ENCODE results near the gene CEP295NL.
"Not testable (repeated sequence)": the region's sequence is repeated elsewhere in the genome, so short reads cannot be mapped to it uniquely, and the experiment has no call there.

The CEP295NL gene

DNA sequence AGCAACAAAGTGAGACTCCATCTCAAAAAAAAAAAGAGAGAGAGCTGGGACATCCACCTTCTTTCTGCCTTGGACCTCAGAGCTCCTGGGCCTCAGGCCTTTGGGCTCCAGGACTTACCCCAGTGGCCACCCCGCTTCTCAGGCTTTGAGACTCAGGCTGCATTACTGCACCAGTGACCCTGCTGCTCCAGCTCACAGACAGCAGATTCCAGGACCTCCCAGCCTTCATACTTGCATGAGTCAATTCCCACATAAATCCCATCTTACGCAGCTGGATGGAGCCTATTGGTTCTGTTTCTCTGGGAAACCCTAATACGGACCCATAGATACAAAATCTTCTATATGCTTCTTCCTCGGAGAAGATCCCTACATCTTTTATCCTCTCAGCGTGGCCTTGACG lies 2.1 kb upstream of the CEP295NL start:
- peak; percentile 39 for DNase-seq

DNA sequence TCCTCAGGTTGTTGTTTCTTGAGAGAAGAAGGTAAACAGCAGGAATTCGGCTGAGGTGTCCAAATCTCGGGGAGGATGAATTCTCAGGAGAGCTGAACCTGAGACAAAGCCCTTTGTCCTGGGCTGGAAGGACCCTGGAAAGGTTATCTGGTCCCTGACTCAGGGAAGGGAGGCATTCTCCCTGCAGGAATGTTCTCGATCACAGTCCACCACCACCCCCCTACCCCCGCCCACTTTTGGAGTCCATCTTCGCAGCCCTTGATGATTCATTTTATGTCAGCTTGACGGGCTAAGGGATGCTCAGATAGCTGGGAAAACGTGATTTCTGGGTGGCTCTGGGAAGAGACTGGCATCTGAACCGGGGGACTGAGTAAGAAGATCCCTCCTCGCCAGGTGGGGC lies 1.4 kb upstream of the CEP295NL start:
- DNase-seq = no peak

GRCh38 chr17:78902231-78902630 lies 770 bp downstream of the CEP295NL start:
- DNase-seq = not testable (repeated sequence)

GRCh38 chr17:78901806-78902205 lies 1.2 kb downstream of the CEP295NL start:
- DNase-seq = no peak

DNA sequence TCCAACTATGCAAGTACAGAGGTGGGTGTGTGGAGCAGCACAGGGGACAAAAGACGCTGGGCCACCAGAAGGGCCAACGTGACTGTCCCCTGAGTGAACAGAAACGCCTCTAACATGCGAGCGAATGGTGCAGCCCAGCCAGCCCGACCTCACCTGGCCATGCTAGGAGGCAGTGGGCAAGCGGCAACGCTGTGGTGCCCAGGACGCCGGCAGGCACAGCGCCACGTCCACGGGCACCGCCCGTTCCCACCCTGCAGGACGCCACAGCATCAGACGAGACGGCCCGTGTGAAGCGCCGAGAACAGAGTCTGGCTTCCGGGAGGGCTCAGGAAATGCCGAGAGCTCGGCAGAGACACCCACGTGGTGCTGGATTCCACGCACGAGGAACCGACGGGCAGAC lies 2.2 kb downstream of the CEP295NL start:
- no peak for DNase-seq

GRCh38 chr17:78899361-78900260 lies 3.4 kb downstream of the CEP295NL start:
- DNase-seq = no peak

DNA sequence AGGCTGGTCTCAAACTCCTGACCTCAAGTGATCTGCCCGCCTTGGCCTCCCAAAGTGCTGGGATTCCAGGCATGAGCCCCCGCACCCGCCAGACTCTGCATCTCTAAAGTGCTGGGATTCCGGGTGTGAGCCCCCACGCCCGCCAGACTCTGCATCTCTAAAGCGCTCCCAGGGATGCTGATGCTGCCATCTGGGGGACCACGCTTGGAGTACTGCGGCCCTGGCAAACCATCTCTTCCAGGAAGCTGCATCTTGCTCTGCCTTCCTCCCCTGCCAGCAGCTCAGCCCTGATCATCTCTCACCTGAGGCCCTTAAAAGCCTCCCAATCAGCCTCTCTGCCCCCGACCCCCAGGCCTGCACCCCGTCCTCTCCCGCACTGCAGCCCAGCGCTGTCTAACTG lies 4.1 kb downstream of the CEP295NL start:
- no peak for DNase-seq

DNA sequence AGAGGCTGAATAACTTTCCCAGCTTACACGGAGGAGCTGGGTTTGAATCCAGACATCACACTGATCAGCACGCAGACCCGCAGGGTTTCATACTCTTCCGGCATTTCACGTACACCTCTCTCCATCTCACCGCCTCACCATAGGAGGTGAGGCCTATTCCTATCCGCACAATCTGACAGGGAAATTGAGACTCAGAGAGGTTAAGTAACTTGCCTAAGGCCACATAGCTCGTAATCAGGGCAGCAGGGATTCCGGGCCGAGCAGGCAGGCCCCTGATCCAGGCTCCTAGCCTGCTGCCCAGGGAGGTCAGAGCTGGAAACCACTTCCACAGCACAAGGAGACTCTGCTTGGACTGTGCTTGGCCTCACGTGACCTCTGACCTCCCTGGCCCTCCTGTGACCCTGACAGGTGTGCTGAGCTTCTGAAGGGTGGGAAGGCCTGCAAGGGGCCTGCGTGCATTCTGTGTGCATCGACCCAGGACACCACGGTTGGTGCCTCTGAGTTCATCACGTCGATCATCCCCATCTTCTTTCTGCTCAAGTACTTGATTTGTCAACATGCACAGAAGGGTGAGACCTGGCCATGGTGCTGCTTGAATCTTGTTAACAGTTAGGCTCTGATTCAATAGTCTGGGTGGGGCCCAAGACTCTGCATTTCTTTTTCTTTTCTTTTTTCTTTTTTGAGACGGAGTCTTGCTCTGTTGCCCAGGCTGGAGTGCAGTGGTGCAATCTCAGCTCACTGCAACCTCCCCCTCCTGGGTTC lies 4.7 kb downstream of the CEP295NL start:
- no peak for DNase-seq

GRCh38 chr17:78897664-78898047 lies 5.3 kb downstream of the CEP295NL start:
- DNase-seq = no peak

DNA sequence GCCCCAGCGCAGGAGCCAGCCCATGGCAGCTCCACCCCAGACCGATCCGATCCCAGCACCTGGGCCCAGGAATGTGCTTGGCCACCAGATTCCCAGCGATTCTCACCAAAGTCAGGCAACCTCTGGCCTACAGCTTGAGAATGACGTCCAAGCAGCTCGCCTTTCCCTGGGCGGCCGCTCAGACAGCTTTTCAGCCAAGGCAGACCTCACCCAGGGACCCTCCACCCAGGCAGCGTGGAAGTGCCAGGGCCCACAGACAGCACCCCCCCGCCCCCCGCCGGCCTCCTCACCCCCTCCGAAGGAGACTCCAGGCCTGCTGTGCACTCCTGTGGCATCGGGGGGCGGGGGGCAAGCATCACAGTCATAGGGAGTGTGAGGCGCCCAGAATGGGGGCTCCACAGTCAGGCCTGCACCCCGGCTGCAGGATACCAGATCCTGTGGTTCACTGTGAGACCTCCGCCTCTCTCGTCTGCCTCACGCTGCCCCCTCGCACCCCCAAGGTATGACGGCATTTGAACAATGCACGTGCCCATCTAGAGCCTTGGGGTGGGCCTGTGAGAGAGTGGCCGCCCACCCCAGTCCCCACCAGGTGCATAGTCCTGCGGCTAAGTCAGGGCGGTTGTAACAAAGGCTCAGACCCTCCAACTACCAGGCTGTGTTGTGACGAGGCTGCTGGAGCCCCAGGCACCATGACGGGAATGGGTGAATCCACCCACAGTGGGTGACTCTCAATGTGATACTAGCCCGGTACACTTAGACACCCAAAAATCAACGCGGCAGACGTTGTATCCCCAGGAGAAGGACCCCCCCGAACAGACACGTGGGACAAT lies 6.0 kb downstream of the CEP295NL start:
- DNase-seq = no peak

DNA sequence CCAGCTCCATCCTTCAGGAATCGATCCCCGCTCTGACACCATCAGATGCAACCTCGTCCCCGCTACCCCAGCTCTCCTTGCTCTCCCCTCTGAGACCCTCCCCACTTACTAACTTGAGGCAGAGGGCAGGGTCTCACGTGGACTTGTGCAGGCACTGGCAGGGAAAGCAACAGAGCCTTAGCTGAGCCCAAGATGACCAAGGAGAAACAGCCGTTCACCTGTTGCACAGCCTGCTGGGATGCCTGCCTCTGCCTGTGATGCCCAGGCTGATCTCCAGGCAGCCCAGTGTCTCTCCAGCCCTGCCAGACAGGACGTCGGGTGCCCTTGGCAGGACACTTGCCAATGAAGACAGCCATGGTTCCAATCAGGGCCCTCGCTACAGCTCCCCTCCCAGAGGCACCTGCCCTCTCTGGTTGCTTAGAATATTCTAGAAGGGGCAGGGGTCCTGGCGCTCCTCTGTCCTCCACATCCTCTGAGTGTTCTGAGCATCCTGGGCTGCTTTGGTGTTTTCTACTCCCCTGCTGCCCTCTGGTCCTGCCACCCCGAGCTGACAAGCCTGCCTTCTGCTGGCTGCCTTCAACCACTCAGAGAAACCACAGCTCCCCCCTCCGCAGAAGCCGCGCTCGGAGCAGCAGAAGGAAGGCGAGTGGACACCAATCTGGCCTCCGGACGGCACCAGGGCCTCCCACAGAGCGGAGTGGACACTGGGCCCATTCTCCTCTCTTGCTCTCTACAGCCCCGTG lies 6.7 kb downstream of the CEP295NL start:
- no peak for DNase-seq

- no peak for DNase-seq
These were observed 7.7 kb downstream of the CEP295NL start for GRCh38 chr17:78895322-78895721.

GRCh38 chr17:78893684-78894083 lies 9.3 kb downstream of the CEP295NL start:
- DNase-seq = no peak

- DNase-seq = no peak
These were observed 10.0 kb downstream of the CEP295NL start for GRCh38 chr17:78892936-78893379.

DNA sequence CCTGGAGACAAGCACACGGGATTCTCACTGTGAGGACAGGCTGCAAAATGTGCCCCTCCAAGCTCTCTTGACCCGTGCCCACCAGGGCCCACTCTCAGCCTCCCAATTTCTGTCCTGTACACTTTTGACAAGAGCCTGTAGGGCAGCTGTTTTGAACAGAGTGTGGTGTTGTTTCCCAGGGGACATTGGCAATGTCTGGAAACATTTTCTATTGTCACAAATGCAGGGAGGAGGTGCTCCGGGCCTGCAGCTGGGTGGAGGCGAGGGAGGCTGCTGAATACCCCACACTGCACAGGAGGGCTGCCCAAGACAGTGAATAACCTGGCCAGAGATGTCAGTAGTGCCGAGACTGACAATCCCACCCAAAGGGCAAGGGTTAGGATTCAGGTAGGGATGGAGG lies 10.5 kb downstream of the CEP295NL start:
- no peak for DNase-seq

- DNase-seq = no peak
These were observed 10.9 kb downstream of the CEP295NL start for GRCh38 chr17:78892062-78892456.

DNA sequence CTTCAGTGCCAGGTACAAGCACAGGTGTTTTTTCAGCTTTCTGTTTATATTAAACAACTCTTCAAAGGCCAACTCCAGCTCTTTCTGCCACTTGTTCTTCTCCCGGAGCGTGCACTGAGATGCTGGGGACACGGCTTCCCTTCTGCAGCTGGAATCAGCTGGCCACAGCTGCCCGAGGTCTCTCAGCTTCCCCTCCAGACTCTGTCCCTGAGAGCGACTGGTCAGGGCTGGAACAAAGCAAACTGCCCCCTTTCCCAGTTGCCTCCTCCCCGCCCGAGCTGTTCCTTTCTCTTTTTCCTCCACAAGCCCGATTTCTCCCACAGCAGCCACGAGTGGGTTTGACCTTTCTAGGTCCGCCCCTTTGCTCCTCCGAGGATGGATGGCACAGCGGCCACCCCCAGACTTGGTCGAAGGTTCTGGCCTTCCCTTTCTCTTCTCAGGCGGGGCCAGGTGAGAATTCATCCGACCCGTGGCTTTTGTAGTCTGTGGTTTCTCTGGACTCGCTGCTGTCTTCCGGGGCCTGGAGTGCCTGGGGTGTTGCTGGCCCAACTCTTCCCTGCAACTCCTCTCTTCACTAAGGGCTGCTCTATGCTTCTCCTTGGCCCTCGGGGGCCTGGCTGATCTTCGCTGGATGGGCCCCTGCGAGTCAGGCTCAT lies 11.5 kb downstream of the CEP295NL start:
- no peak for DNase-seq

GRCh38 chr17:78890498-78890897 lies 12.5 kb downstream of the CEP295NL start:
- peak; percentile 33 for DNase-seq

GRCh38 chr17:78890096-78890495 lies 12.9 kb downstream of the CEP295NL start:
- DNase-seq = not testable (repeated sequence)

GRCh38 chr17:78889531-78889930 lies 13.5 kb downstream of the CEP295NL start:
- no peak for DNase-seq

- no peak for DNase-seq
These were observed 14.0 kb downstream of the CEP295NL start for GRCh38 chr17:78888941-78889518.

Data from fibroblast of skin of right quadriceps (primary cell).